ENCODE results near the gene DPP4.

DNA sequence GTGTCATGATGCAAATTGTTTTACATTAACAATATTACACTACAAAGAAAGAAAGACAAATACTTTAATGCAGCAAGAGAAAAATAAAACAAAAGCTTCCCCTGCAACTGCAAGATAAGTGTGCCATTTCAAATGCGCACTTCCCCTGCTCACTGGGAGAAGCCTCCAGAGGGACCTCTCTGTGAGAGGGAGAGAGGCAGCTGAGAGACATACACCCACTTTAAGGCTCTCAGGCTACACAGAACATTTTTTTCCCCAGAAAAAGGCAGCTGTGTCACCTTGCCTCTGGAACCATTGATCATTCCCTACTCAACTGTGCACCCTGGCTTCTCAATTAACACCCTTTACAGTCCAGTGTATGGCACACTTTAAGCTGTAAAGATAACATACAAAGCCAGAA, 75.2 kb downstream of the DPP4 start:
- TF ChIP-seq, protein P1, sequence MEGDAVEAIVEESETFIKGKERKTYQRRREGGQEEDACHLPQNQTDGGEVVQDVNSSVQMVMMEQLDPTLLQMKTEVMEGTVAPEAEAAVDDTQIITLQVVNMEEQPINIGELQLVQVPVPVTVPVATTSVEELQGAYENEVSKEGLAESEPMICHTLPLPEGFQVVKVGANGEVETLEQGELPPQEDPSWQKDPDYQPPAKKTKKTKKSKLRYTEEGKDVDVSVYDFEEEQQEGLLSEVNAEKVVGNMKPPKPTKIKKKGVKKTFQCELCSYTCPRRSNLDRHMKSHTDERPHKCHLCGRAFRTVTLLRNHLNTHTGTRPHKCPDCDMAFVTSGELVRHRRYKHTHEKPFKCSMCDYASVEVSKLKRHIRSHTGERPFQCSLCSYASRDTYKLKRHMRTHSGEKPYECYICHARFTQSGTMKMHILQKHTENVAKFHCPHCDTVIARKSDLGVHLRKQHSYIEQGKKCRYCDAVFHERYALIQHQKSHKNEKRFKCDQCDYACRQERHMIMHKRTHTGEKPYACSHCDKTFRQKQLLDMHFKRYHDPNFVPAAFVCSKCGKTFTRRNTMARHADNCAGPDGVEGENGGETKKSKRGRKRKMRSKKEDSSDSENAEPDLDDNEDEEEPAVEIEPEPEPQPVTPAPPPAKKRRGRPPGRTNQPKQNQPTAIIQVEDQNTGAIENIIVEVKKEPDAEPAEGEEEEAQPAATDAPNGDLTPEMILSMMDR (conservative IDR thresholded peaks at IDR 0.05; ENCODE audit: low read depth, low read length) = no peak
- TF ChIP-seq EZH2 (IDR thresholded peaks at IDR 0.05; ENCODE audit: borderline replicate concordance, low read depth, low read length, poor library complexity, severe bottlenecking) = no peak

Measured in A673 (cell line).